ENCODE data around the gene GRAP2. TPM values are rescaled to one million over a fixed set of nuclear protein-coding genes. Genes with fewer than 3 reads are reported as not detected.

Gene GRAP2
- total and polyA plus RNA-seq, 10 of the 15 experiments (the other 5 are each of a cell fraction or from before 2014, with no cell fraction given), result 3.3 to 79.1 (median 59.6) TPM

GRCh38 chr22:39960791-39961746 is 60.2 kb downstream of the GRAP2 start (continued):
- TF ChIP-seq ZNF622 (IDR thresholded peaks at IDR 0.05) (no peak), ZBTB11 (CRISPR knock-in tag; IDR thresholded peaks at IDR 0.05) (no peak), SP1 (IDR thresholded peaks at IDR 0.05; ENCODE audit: low read depth, low read length) (peak; percentile 28), ZNF274 (IDR thresholded peaks at IDR 0.05; ENCODE audit: insufficient read depth, insufficient read length) (no peak), RFX5 (IDR thresholded peaks at IDR 0.05; ENCODE audit: low read depth, low read length) (no peak), CBFB (IDR thresholded peaks at IDR 0.05; ENCODE audit: low read depth) (peak; percentile 99), CREB1 (IDR thresholded peaks at IDR 0.05; ENCODE audit: low read depth) (peak; percentile 91), KAT2A (conservative IDR thresholded peaks at IDR 0.05; ENCODE audit: control insufficient read depth, low read depth, low read length) (no peak), ZNF207 (IDR thresholded peaks at IDR 0.05; ENCODE audit: borderline replicate concordance) (no peak), BRCA1 (IDR thresholded peaks at IDR 0.05; ENCODE audit: low read depth, low read length) (no peak), HDAC6 (IDR thresholded peaks at IDR 0.05; ENCODE audit: unreplicated experiment) (no peak), ZNF217 (IDR thresholded peaks at IDR 0.05) (0 out of 2 replicates have a peak, but pooled peaks have one; percentile 48), RAD21 (IDR thresholded peaks at IDR 0.05; ENCODE audit: insufficient read depth, low read depth, low read length) (no peak), NR2F1 (conservative IDR thresholded peaks at IDR 0.05) (peak; percentile 64), SUPT20H (IDR thresholded peaks at IDR 0.05; ENCODE audit: borderline replicate concordance, control insufficient read depth, low read depth, low read length) (no peak), TARDBP (IDR thresholded peaks at IDR 0.05; ENCODE audit: borderline replicate concordance) (peak; percentile 33; the same call in 1 of the 2 replicates), YY1 (IDR thresholded peaks at IDR 0.05; ENCODE audit: low read depth, low read length) (0 out of 2 replicates have a peak, but pooled peaks have one; percentile 39)
- TF ChIP-seq, protein P1, sequence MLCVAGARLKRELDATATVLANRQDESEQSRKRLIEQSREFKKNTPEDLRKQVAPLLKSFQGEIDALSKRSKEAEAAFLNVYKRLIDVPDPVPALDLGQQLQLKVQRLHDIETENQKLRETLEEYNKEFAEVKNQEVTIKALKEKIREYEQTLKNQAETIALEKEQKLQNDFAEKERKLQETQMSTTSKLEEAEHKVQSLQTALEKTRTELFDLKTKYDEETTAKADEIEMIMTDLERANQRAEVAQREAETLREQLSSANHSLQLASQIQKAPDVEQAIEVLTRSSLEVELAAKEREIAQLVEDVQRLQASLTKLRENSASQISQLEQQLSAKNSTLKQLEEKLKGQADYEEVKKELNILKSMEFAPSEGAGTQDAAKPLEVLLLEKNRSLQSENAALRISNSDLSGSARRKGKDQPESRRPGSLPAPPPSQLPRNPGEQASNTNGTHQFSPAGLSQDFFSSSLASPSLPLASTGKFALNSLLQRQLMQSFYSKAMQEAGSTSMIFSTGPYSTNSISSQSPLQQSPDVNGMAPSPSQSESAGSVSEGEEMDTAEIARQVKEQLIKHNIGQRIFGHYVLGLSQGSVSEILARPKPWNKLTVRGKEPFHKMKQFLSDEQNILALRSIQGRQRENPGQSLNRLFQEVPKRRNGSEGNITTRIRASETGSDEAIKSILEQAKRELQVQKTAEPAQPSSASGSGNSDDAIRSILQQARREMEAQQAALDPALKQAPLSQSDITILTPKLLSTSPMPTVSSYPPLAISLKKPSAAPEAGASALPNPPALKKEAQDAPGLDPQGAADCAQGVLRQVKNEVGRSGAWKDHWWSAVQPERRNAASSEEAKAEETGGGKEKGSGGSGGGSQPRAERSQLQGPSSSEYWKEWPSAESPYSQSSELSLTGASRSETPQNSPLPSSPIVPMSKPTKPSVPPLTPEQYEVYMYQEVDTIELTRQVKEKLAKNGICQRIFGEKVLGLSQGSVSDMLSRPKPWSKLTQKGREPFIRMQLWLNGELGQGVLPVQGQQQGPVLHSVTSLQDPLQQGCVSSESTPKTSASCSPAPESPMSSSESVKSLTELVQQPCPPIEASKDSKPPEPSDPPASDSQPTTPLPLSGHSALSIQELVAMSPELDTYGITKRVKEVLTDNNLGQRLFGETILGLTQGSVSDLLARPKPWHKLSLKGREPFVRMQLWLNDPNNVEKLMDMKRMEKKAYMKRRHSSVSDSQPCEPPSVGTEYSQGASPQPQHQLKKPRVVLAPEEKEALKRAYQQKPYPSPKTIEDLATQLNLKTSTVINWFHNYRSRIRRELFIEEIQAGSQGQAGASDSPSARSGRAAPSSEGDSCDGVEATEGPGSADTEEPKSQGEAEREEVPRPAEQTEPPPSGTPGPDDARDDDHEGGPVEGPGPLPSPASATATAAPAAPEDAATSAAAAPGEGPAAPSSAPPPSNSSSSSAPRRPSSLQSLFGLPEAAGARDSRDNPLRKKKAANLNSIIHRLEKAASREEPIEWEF (IDR thresholded peaks at IDR 0.05; ENCODE audit: insufficient replicate concordance, low read depth, low read length), result no peak
- TF ChIP-seq, protein P2, sequence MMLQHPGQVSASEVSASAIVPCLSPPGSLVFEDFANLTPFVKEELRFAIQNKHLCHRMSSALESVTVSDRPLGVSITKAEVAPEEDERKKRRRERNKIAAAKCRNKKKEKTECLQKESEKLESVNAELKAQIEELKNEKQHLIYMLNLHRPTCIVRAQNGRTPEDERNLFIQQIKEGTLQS (IDR thresholded peaks at IDR 0.05; ENCODE audit: borderline replicate concordance, extremely low read depth, low read depth, low read length), result no peak
- TF ChIP-seq, protein P3, sequence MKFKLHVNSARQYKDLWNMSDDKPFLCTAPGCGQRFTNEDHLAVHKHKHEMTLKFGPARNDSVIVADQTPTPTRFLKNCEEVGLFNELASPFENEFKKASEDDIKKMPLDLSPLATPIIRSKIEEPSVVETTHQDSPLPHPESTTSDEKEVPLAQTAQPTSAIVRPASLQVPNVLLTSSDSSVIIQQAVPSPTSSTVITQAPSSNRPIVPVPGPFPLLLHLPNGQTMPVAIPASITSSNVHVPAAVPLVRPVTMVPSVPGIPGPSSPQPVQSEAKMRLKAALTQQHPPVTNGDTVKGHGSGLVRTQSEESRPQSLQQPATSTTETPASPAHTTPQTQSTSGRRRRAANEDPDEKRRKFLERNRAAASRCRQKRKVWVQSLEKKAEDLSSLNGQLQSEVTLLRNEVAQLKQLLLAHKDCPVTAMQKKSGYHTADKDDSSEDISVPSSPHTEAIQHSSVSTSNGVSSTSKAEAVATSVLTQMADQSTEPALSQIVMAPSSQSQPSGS (IDR thresholded peaks at IDR 0.05; ENCODE audit: low read length), result peak; percentile 81
